Bone marrow (tissue), 2 donors: ENCODE results near the gene TMEM121B.

ENCODE experiments used
- DNase-seq, 2 donors: peaks; one replicate each; lab custom pipeline; 2025; lab: John Stamatoyannopoulos, UW

TMEM121B gene

DNA sequence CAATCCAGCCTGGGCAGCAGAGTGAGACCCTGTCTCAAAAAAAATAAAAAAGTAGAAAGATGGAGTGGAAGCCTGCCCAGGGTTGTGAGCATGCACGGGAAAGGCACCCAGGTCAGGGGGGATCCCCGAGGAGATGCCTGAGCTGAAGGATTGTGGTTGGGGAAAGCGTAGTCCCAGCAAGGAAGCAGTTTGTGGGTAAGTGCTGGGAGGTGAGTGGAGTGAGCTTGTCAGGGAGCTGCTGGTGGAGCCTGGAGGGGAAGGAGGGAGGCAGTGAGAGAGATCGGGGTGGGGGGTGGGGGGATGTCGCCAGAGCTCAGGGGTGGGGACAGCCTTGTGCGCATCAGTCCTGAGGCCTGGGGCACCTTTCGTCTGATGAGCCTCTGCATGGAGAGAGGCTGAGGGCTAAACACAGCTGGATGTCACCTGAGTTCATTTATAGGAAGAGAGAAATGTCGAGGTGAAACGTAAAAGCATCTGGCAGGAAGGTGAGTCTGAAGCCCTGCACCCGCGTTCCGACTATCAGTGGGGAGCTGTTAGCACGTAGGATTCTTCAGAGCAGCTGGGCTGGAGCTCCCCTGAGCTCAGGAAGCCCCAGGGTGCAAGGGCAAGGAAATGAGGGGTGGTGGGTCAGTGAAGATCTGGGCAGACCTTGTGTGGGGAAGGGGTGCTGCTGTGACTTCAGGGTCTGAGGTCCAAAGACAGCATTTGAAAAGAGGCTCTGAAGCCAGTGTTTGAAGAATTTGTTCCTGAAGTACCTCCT lies 10.2 kb downstream of the TMEM121B start:
- no peak for DNase-seq

DNA sequence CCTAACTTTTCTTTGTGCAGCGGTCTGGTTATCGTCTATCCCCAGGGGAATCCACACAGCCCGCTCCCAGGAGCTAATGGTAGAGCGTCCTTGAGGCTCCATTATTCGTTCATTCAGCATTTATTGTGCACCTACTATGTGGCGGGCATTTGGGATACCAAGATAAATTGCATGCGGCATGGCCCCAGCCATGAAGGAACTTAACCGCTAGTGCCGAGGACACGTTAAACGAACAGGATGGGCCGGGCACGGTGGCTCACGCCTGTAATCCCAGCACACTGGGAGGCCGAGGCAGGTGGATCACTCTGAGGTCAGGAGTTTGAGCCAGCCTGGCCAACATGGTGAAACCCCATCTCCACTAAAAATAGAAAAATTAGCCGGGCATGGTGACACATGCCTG lies 11.2 kb downstream of the TMEM121B start:
- DNase-seq, result no peak

DNA sequence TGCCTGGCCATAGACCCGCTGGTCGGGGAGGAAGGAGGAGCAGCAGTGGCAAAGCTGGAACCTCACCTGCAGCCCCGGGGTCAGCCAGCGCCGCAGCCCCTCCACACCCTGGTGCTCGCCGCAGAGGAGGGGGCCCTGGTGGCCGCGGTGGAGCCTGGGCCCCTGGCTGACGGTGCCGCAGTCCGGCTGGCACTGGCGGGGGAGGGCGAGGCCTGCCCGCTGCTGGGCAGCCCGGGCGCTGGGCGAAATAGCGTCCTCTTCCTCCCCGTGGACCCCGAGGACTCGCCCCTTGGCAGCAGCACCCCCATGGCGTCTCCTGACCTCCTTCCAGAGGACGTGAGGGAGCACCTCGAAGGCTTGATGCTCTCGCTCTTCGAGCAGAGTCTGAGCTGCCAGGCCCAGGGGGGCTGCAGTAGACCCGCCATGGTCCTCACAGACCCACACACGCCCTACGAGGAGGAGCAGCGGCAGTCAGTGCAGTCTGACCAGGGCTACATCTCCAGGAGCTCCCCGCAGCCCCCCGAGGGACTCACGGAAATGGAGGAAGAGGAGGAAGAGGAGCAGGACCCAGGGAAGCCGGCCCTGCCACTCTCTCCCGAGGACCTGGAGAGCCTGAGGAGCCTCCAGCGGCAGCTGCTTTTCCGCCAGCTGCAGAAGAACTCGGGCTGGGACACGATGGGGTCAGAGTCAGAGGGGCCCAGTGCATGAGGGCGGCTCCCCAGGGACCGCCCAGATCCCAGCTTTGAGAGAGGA lies 11.9 kb downstream of the TMEM121B start:
- no peak for DNase-seq

DNA sequence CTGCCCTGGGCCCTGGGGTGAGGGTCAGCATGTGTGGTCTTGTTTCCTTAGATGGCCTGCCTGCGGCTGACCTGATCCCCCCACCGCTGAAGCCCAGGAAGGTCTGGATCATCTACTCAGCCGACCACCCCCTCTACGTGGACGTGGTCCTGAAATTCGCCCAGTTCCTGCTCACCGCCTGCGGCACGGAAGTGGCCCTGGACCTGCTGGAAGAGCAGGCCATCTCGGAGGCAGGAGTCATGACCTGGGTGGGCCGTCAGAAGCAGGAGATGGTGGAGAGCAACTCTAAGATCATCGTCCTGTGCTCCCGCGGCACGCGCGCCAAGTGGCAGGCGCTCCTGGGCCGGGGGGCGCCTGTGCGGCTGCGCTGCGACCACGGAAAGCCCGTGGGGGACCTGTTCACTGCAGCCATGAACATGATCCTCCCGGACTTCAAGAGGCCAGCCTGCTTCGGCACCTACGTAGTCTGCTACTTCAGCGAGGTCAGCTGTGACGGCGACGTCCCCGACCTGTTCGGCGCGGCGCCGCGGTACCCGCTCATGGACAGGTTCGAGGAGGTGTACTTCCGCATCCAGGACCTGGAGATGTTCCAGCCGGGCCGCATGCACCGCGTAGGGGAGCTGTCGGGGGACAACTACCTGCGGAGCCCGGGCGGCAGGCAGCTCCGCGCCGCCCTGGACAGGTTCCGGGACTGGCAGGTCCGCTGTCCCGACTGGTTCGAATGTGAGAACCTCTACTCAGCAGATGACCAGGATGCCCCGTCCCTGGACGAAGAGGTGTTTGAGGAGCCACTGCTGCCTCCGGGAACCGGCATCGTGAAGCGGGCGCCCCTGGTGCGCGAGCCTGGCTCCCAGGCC lies 12.7 kb downstream of the TMEM121B start:
- DNase-seq, result no peak

DNA sequence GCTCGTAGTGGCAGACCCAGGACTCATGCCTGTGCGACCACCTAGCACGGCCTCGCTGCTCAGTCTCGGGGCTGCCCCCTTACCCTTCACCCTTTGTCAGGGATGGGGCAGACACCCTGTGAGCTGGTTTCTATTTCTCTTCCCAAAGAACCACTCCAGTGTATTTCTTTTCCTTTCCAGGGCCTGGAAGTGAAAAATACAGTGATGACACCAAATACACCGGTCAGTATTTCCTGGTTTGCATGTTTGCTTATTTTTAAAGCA lies 13.7 kb downstream of the TMEM121B start:
- no peak for DNase-seq

DNA sequence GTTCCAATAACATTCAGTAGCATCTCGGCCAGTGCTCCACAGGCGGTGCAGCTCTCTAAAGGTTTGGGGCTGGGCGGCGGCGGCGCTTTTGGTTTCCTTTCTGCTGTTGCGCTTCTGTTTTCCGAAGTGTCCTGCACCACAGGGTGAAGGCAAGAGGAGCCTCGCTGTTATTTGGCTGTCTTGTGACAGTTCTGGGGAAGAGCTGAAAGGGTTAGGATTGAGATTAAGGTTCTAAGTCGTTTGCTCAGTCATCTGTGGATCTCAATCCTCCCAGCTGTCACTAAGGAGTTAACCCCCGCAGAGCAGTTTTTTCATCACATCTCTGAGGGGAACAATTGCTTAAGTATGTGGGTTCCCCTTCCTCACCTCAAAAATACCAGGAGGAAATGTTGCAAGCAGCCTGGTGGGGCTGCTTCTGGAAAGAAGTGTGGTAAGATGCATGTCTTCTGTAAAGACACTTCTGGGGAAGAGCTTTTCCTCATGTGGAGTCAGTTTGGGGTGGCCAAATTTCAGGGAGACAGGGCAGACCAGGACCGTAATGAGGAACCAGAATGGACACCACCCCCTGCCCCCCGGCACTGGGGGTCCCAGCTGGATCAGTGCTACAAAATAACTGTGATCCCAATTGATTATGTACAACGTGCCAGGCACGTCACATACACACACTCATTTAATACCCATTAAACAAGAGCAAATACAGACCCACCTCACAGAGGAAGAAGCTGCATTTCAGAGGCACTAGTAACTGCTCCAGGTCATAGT lies 14.2 kb downstream of the TMEM121B start:
- peak; percentile 32 to 66 for DNase-seq

DNA sequence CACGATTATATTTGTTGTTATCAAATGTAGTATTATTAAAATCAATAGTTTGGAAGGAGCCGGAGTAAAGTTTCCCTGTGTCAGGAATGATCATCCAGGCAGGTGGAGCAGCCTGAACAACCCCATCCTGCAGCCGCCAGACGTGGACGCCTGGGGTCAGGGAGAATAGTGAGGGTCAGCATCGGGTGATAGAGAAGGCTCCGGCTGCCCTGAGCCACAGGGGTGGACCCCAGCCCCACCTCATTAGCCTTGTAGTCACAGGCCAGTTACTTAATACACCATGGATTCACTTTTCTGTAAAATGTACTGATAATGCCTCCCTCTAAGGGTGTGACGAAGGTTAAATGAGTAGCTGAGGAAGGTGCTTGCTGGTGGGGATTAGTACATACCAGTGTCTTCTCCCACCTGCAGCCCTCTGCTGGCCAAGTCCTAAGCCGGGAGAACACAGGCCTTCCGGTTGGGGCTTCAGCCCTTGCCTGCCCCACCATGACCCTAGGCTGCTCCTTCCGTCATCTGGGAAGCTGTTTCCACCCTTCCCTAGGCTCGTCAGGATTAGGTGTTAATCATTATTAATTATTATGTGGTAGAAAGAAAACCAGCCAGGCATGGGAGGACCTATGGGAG lies 14.9 kb downstream of the TMEM121B start:
- no peak for DNase-seq

DNA sequence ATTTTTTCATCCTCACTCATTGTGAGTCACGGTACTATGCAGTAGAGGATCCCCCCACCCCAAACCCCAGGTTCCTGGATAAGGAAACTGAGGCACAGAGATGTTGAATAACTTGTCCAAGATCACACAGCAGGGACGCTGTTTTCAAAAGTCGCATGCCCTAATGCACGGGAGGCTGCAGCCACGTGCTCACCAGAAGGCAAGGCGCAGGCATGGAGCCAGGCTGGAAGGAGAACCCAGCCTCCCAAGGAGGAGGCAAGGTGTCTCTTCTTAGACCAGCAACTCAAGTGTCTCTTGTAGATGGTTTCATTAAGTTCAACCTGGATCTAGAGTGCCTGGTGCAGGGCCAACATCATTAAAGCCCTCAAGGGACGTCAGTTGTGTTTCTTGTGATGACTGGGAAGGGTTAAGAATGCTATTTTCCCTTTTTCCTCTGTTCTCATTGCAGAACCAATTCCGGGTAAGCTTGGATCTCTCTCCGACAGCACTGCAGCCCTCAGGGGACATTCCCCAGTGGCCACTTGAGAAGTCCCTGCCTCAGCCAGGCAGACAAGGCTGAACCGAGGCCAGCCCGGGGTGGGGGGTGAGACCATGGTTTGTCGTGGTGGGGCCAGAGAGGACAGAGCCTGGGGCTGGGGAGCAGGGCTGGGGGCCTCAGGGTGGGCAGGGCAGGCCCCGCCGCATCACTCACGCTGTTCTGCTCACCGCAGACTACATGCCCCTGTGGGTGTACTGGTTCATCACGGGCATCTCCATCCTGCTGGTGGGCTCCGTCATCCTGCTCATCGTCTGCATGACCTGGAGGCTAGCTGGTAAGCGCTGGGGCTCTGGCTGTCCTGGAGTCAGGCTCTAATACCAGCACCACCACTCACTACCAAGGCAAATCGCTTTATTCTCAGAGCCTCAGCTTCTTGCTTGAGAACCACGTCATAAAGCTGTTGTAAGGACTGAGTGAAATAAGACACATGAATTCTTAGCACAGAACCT lies 15.7 kb downstream of the TMEM121B start:
- DNase-seq, result no peak

DNA sequence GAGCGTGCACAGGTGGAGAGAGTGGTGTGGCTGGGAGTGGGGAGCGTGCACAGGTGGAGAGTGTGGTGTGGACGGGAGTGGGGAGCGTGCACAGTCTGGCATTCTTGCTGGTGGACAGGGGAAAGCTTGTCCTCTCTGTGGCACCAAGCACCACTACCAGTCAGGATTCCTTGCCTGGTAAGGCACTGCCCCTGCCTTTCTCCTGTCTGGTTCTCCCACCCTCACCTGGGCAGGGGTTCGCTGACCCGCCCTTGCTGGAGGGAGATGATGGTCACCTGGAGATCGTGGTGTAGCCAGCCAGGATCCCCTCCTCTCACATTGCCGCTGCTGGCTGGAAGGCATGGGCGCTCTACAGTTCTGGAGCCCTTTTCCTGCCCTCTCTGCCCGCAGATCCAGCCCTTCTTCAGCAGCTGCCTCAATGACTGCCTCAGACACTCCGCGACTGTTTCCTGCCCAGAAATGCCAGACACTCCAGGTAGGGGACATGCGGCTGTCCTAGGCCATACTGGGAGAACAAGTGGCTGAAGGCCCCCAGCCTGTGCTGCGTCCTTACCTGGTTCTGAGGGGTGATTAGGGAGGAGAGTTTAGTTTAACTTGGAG lies 16.7 kb downstream of the TMEM121B start:
- DNase-seq, result no peak

DNA sequence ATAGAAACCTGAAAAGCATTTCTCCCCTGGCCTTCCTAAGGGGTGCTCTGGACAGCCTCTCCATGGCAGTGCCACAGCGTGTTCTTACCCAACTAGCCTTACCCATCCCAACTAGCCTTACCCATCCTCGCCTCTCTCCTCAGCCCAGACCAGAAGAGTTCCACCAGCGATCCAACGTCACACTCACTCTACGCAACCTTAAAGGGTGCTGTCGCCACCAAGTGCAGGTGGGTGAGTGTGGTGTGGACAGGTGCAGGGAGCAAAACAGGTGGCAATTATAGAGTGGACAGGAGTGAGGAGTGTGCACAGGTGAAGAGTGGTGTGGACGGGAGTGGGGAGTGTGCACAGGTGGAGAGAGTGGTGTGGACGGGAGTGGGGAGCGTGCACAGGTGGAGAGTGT lies 17.8 kb downstream of the TMEM121B start:
- DNase-seq, result no peak

DNA sequence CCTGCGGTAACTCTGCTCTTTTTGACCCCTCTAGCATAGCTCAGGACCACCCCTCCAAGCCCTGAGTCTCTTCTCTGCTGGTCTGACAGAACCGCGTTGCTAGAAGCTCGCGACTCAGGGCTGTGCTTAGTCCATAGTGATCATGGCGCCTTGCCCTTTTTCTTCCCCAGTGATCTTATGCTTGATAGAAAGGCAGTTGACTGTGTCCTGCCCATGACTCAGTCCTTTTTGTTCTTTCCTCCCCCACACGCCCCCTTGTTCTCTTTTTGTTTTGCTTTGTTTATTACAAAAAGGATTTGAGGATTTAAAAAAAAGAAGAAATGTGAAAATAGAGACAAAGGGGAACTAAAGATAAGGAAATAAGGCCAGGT lies 18.9 kb downstream of the TMEM121B start:
- peak in 1 of 2 donors; percentile 90 for DNase-seq

DNA sequence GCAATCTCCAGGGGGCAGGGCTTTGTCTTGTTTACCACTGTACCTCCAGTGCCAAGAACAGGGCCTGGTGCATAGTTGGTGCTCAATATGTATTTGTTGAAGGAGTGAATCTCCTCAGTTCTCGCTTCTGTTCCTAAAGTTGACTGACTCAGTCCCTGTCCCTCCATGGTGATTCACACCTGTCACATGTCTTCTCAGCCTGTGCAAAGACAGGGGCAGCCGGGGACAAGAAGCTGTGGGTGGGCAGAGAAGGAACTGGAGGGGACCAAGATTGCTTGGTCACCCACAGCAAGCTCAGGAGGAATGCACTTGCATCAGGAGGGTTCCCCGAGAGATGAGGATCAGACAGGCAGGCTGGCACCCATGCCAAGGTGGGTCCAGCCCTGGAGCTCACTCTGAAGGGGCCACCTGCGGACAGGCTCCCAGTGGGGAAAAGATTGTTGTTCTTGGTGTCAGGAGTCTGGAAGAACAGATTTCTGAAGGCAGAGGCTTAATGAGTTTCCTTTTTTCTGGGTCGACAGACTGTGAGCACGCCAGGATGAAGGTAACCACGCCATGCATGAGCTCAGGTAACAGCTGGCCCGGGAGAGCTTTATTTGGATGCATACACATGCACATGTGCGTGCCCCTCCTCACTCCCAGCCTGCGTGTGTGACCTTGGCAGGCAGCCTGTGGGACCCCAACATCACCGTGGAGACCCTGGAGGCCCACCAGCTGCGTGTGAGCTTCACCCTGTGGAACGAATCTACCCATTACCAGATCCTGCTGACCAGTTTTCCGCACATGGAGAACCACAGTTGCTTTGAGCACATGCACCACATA lies 19.5 kb downstream of the TMEM121B start:
- DNase-seq, result peak in 1 of 2 donors; percentile 12

DNA sequence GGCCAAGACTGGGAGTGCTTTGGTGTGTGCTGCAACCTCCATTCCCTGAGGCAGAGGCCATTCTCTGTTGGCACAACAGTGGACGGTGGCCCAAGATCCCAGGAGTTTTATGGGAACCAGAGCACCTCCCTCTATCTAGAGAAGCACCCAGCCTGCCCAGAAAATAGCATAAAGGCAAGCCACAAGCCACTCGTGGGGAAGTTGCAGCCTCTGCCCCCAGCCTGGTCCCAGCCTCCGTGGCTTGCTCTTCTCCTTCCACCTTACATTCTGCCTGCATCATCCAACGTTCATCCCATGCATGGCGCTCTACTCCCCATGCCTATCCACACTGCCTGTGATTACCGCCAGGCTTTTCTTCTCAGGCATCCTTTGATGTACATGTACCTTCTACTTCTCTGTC lies 20.5 kb downstream of the TMEM121B start:
- DNase-seq, result no peak

DNA sequence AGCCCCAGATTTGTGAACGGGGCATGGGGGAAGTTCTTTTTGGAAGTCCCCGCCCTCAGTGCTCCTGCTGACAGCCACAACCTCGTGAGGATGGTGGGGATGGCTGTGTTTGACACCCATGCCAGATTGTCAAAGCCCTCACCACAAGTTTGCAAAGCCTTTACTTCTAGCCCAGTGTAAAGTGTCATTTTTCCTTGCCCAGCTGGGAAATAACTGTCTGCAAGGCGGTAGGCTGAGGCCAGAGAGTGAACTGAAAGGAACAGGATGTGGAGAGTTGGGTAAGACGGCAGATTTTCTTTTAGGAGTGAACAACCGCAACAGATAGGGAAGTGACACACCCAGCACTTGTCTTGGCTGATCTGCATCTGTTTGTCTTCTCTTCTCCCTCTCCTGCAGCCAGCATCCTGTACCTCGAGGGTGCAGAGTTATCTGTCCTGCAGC lies 22.8 kb downstream of the TMEM121B start:
- peak in 1 of 2 donors; percentile 92 for DNase-seq

DNA sequence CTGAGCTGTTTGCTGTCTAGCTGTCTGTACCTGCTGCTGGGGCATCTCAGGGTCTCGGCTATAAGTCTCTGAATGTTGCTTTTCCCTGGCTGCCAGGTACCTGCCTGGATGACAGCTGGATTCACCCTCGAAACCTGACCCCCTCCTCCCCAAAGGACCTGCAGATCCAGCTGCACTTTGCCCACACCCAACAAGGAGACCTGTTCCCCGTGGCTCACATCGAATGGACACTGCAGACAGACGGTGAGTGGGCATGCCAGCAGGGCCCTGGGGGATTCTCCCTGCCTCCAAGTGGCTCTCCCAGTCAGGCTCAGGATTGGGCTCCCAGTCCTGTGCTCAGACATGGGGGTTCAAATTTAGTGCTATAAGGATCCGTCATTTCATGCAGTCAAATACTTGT lies 23.5 kb downstream of the TMEM121B start:
- DNase-seq, result no peak

DNA sequence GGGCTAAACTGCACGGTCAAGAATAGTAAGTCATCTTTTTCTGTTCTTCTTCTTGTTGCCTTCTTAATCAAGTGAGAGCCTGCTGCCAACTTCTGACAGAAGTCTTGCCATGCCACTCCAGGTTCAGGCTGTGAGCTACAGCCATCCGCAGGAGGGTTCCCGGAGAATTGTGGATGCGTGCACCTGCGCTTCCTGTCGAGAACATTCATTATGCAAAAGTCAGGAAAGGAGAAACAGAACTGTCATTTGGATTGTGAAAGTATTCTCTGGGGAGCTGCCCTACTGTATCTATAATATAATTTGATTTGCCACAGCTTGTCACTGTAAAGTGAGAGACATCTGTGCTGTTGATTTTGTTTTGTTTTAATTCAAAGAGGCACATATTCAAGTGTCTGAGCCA lies 24.1 kb downstream of the TMEM121B start:
- no peak for DNase-seq

DNA sequence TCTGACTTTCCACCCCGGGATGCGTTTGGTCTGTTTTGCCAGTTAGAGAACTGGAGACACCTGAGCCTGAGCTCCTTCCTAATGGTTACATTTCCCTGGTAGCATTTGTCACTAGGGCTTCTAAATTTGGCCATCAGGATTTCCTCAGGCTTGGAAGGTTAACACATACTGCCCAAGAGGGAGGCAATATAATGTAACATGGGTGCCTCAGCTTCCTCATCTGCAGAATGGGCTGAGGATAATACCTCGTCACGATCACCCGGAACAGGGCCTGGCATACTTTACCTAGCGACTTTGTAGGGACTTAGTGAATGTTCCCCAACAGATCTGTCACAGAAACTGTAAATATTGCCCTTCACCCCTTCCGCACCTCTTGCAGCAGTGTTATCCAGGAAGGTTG lies 25.1 kb downstream of the TMEM121B start:
- DNase-seq, result no peak

DNA sequence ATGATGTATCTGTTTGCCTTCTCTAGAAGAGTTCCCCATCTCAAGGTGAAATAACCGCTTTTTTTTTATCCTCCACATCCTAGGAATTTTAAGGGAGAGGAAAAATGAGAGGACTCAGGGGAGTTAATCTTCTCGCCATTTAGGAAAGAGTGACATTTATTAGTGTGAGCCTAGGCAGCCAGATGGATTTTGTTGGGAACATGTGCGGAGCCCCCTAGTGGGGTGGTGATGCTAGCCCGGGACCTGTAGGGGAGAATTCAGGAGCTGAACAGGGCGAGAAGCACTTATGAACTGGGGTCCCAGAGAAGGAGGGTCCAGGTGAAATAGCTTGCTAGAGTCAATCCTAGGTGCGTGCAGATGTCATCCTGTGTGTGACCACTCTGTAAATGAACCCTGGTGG lies 25.6 kb downstream of the TMEM121B start:
- no peak for DNase-seq

DNA sequence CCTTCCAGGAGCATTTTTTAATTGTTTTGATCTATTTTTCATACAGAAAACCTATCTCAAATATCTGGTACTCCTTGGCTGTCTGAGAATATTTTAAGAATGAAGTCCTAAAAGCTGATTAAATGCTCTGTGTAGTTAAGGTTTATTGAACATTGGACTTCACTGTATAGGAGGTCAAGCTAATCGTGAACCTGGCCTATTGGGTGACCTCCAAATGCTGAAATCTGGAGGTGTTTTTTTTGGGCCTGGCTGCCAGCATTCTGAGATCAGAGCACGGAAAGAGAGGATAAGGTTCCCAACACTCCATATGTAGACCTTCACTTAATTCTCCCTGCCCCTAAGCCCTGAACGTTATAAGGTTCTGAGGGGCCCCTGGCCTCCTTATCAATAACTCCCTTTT lies 28.1 kb downstream of the TMEM121B start:
- no peak for DNase-seq
